HG03066 (cell line): ENCODE results near the gene AGAP1.

Experiments
- ATAC-seq: cut with Tn5 transposase; IDR thresholded peaks from one replicate; pipeline ENCODE4 v1.9.1; 2021; ENCODE audit warnings: low read depth; ENCODE audit not compliant: unreplicated experiment

Gene AGAP1

GRCh38 chr2:235849489-235849888 is 355.6 kb downstream of the AGAP1 start:
- ATAC-seq: no peak

- ATAC-seq: no peak
These were observed 356.4 kb downstream of the AGAP1 start for GRCh38 chr2:235850289-235850688.

- ATAC-seq: no peak
These were observed 357.1 kb downstream of the AGAP1 start for GRCh38 chr2:235850771-235851551.

GRCh38 chr2:235851828-235852525 is 358.1 kb downstream of the AGAP1 start:
- ATAC-seq: no peak

- no peak for ATAC-seq
These were observed 358.7 kb downstream of the AGAP1 start for GRCh38 chr2:235852526-235852920.

GRCh38 chr2:235854276-235854675 is 360.4 kb downstream of the AGAP1 start:
- ATAC-seq: no peak

GRCh38 chr2:235855011-235855410 is 361.2 kb downstream of the AGAP1 start:
- no peak for ATAC-seq

- ATAC-seq: no peak
These were observed 362.5 kb downstream of the AGAP1 start for GRCh38 chr2:235856151-235856854.

- no peak for ATAC-seq
These were observed 363.8 kb downstream of the AGAP1 start for GRCh38 chr2:235857598-235857997.

GRCh38 chr2:235858881-235859280 is 365.0 kb downstream of the AGAP1 start:
- ATAC-seq: no peak

GRCh38 chr2:235859651-235860050 is 365.8 kb downstream of the AGAP1 start:
- no peak for ATAC-seq

GRCh38 chr2:235860111-235860510 is 366.3 kb downstream of the AGAP1 start:
- no peak for ATAC-seq

- no peak for ATAC-seq
These were observed 367.0 kb downstream of the AGAP1 start for GRCh38 chr2:235860871-235861270.

GRCh38 chr2:235861383-235861782 is 367.5 kb downstream of the AGAP1 start:
- ATAC-seq: no peak

GRCh38 chr2:235863414-235863813 is 369.6 kb downstream of the AGAP1 start:
- ATAC-seq: no peak

- no peak for ATAC-seq
These were observed 370.5 kb downstream of the AGAP1 start for GRCh38 chr2:235864302-235864701.

GRCh38 chr2:235864733-235865515 is 371.1 kb downstream of the AGAP1 start:
- ATAC-seq: no peak

- ATAC-seq: no peak
These were observed 372.5 kb downstream of the AGAP1 start for GRCh38 chr2:235866373-235866772.

GRCh38 chr2:235868224-235868623 is 374.4 kb downstream of the AGAP1 start:
- no peak for ATAC-seq

GRCh38 chr2:235868645-235869044 is 374.8 kb downstream of the AGAP1 start:
- no peak for ATAC-seq

GRCh38 chr2:235870515-235870914 is 376.7 kb downstream of the AGAP1 start:
- ATAC-seq: no peak
